ENCODE measurements around the gene SPEM3. TPM values are rescaled to one million over a fixed set of nuclear protein-coding genes. Genes with fewer than 3 reads are reported as not detected.

The SPEM3 gene
- total and polyA plus RNA-seq, 2 of the 4 experiments (the other 2 are of a cell fraction): not detected

DNA sequence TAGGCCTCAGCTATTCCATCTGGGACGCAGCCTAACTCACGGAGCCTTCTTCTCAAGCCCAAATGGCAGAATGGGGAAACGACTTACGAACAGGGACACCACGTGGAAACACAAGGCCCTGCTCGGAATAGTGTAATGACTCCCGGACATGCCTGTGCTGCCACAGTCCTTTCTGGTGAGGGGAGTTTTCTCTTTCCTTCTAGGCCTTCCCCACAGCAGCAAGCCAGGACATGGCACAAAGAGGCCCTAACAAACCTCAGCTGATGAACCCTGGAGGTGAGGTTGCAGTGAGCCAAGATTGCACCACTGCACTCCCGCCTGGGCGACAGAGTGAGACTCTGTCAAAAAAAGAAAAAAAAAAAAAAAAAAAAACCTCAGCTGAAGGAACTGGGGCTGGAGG, 35.4 kb downstream of the SPEM3 start:
- DNase-seq (no peak), ATAC-seq (ENCODE audit: low read depth) (no peak)
- Histone ChIP-seq H4K8ac (ENCODE audit: low read depth in 2 of 2, low read length in 2 of 2) (no peak overlapping the region), H3K4me1 (ENCODE audit: control insufficient read depth, insufficient read depth, low read length) (peaks cover 9% of the 10 kb centered on the region; the same call in 1 of the 2 replicates), H3K9ac (ENCODE audit: low read depth, low read length) (no peak overlapping the region), H2BK5ac (ENCODE audit: low read depth, low read length, poor library complexity, severe bottlenecking) (no peak overlapping the region), H2AFZ (replicated peaks; ENCODE audit: low read length, poor library complexity) (no peak overlapping the region), H3K18ac (ENCODE audit: low read depth, low read length) (no peak overlapping the region), H3K36me3 (ENCODE audit: control insufficient read depth, insufficient read depth, low read length) (peaks cover 48% of the 10 kb centered on the region), H3K4me2 (ENCODE audit: low read depth, low read length) (no peak overlapping the region), H4K5ac (ENCODE audit: low read depth, low read length) (no peak overlapping the region), H3K9me1 (ENCODE audit: insufficient read depth, low read length) (peaks cover 15% of the 10 kb centered on the region), H4K20me1 (ENCODE audit: insufficient read depth, low read length) (peaks cover 46% of the 10 kb centered on the region), H3K79me1 (ENCODE audit: low read depth in 1 of 2, low read length in 2 of 2) (peaks cover 16 to 68% of the 10 kb centered on the region in 2 experiments; a peak in 3 of 4 replicates), H2BK20ac (ENCODE audit: low read depth, low read length) (no peak overlapping the region), H4K91ac (ENCODE audit: insufficient read depth, low read depth, low read length) (no peak overlapping the region), H3K4me3 (ENCODE audit: insufficient read depth, low read depth, low read length) (no peak overlapping the region), H3K56ac (ENCODE audit: extremely low read depth, insufficient read depth, low read length) (no peak overlapping the region), H3K4ac (ENCODE audit: low read depth, low read length) (no peak overlapping the region), H2BK120ac (ENCODE audit: low read depth, low read length) (no peak overlapping the region), H2BK15ac (ENCODE audit: low read depth, low read length) (no peak overlapping the region), H3K27ac (ENCODE audit: insufficient read depth, low read length) (no peak overlapping the region), H2AK5ac (ENCODE audit: low read depth, low read length) (no peak overlapping the region), H3K14ac (replicated peaks; ENCODE audit: low read depth, low read length) (no peak overlapping the region), H2AK9ac (replicated peaks; ENCODE audit: low read depth, low read length, poor library complexity) (no peak overlapping the region), H3K27me3 (ENCODE audit: control insufficient read depth, insufficient read depth, low read length) (no peaks in the 10 kb centered on the region), H3K23ac (ENCODE audit: low read depth, low read length) (no peak overlapping the region), H3K9me3 (ENCODE audit: control insufficient read depth, insufficient read depth, low read length) (no peaks in the 10 kb centered on the region)
- dilution Hi-C loops (cut with HindIII; ENCODE audit: low sequenced_read_pairs, unreplicated experiment) (no loop called here), in situ Hi-C loops (cut with MboI; ENCODE audit: low sequenced_read_pairs) (no loop called here), intact Hi-C loops (cut with micrococcal nuclease) (no loop called here)
- WGBS, 2 experiments (ENCODE audit: extremely low coverage in 2 of 2, insufficient read length in 1 of 2): 80% methylated on average over 2 of the region's 9 CpGs; no CpG with 5 or more reads in 1 of the 2 experiments
- ChIA-PET CTCF (no interaction called here), POLR2A (ENCODE audit: unreplicated experiment) (no interaction called here)
- TF ChIP-seq, protein P1, sequence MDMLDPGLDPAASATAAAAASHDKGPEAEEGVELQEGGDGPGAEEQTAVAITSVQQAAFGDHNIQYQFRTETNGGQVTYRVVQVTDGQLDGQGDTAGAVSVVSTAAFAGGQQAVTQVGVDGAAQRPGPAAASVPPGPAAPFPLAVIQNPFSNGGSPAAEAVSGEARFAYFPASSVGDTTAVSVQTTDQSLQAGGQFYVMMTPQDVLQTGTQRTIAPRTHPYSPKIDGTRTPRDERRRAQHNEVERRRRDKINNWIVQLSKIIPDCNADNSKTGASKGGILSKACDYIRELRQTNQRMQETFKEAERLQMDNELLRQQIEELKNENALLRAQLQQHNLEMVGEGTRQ (IDR thresholded peaks at IDR 0.05; ENCODE audit: low read depth, low read length): no peak
- TF ChIP-seq MAFK (IDR thresholded peaks at IDR 0.05; ENCODE audit: low read depth, low read length): no peak
- TF ChIP-seq MAZ (IDR thresholded peaks at IDR 0.05; ENCODE audit: borderline replicate concordance, low read depth, low read length): no peak
- TF ChIP-seq CHD1 (IDR thresholded peaks at IDR 0.05; ENCODE audit: low read depth, low read length): no peak
- no peak for TF ChIP-seq POLR2A (IDR thresholded peaks at IDR 0.05; ENCODE audit: low read depth, low read length)
- no peak for TF ChIP-seq NFE2L2 (IDR thresholded peaks at IDR 0.05; ENCODE audit: low read depth, low read length)
- TF ChIP-seq BHLHE40 (IDR thresholded peaks at IDR 0.05; ENCODE audit: low read depth, low read length): no peak
- no peak for TF ChIP-seq MXI1 (IDR thresholded peaks at IDR 0.05; ENCODE audit: borderline replicate concordance, low read depth, low read length)
- no TSS peak for BruUV-seq (replicated peaks)
